Muscle layer of duodenum (tissue), 2 donors: ENCODE results near the gene RASGRP3.

Source experiments
- H3K27ac ChIP-seq: one replicate; pipeline ENCODE4 v1.7.0; 2013; ENCODE audit warnings: mild to moderate bottlenecking, low read length
- H3K27me3 ChIP-seq: one replicate; pipeline ENCODE4 v1.7.0; 2013; ENCODE audit warnings: low read depth, mild to moderate bottlenecking, control low read depth, low read length
- H3K36me3 ChIP-seq, 2 donors: one replicate each; pipeline ENCODE4 v1.7.0; 2013; ENCODE audit warnings: low read length in 2 of 2, control low read depth in 1 of 2, mild to moderate bottlenecking in 1 of 2; ENCODE audit not compliant: insufficient read depth in 2 of 2, control insufficient read depth in 1 of 2
- H3K4me1 ChIP-seq, 2 donors: one replicate each; pipeline ENCODE4 v1.7.0; 2013; ENCODE audit warnings: low read length in 2 of 2, mild to moderate bottlenecking in 2 of 2, control low read depth in 1 of 2, moderate library complexity in 1 of 2; ENCODE audit not compliant: insufficient read depth in 2 of 2, control insufficient read depth in 1 of 2
- H3K4me3 ChIP-seq, 2 donors: one replicate each; pipeline ENCODE4 v1.7.0; 2013; ENCODE audit warnings: low read length in 2 of 2, low read depth in 1 of 2, mild to moderate bottlenecking in 1 of 2
- H3K9me3 ChIP-seq, 2 donors: one replicate each; pipeline ENCODE4 v1.7.0; 2013; ENCODE audit warnings: low read length in 2 of 2, control low read depth in 1 of 2, mild to moderate bottlenecking in 1 of 2; ENCODE audit not compliant: control insufficient read depth in 1 of 2
- donor health status: healthy.

The RASGRP3 gene

GRCh38 chr2:33485051-33485450 is 8.6 kb downstream of the RASGRP3 start:
- no peak overlapping the region for H3K27ac ChIP-seq
- H3K27me3 ChIP-seq: no peaks in the 10 kb centered on the region
- no peaks in the 10 kb centered on the region for H3K36me3 ChIP-seq
- H3K4me3 ChIP-seq: no peak overlapping the region
- peaks cover 3 to 4% of the 10 kb centered on the region in 2 donors for H3K9me3 ChIP-seq
- H3K4me1 ChIP-seq: no peaks in the 10 kb centered on the region

- Histone ChIP-seq H3K4me3 (no peak overlapping the region), H3K36me3 (no peaks in the 10 kb centered on the region), H3K4me1 (no peaks in the 10 kb centered on the region), H3K27me3 (no peaks in the 10 kb centered on the region), H3K9me3 (peaks cover 3 to 4% of the 10 kb centered on the region in 2 donors), H3K27ac (no peak overlapping the region)
Observed at GRCh38 chr2:33486544-33486943, 10.1 kb downstream of the RASGRP3 start.

GRCh38 chr2:33488178-33488690 is 11.8 kb downstream of the RASGRP3 start:
- Histone ChIP-seq H3K27me3 (no peaks in the 10 kb centered on the region), H3K27ac (no peak overlapping the region), H3K36me3 (no peaks in the 10 kb centered on the region), H3K4me3 (no peak overlapping the region), H3K9me3 (peaks cover 3 to 4% of the 10 kb centered on the region in 2 donors), H3K4me1 (no peaks in the 10 kb centered on the region)

GRCh38 chr2:33488715-33489540 is 12.5 kb downstream of the RASGRP3 start:
- no peaks in the 10 kb centered on the region for H3K4me1 ChIP-seq
- H3K27me3 ChIP-seq: no peaks in the 10 kb centered on the region
- no peaks in the 10 kb centered on the region for H3K36me3 ChIP-seq
- H3K4me3 ChIP-seq: no peak overlapping the region
- H3K9me3 ChIP-seq: peaks cover 3 to 4% of the 10 kb centered on the region in 2 donors
- no peak overlapping the region for H3K27ac ChIP-seq

GRCh38 chr2:33489835-33490431 is 13.5 kb downstream of the RASGRP3 start:
- Histone ChIP-seq H3K4me3 (no peak overlapping the region), H3K27ac (no peak overlapping the region), H3K36me3 (no peaks in the 10 kb centered on the region), H3K27me3 (no peaks in the 10 kb centered on the region), H3K9me3 (peaks cover 3 to 4% of the 10 kb centered on the region in 2 donors), H3K4me1 (no peaks in the 10 kb centered on the region)

GRCh38 chr2:33491441-33492084 is 15.1 kb downstream of the RASGRP3 start:
- no peaks in the 10 kb centered on the region for H3K4me1 ChIP-seq
- H3K36me3 ChIP-seq: no peaks in the 10 kb centered on the region
- no peak overlapping the region for H3K27ac ChIP-seq
- no peak overlapping the region for H3K4me3 ChIP-seq
- no peaks in the 10 kb centered on the region for H3K27me3 ChIP-seq
- H3K9me3 ChIP-seq: peaks cover 2% of the 10 kb centered on the region in 2 donors

- H3K4me3 ChIP-seq: no peak overlapping the region
- H3K27ac ChIP-seq: no peak overlapping the region
- no peaks in the 10 kb centered on the region for H3K36me3 ChIP-seq
- H3K4me1 ChIP-seq: no peaks in the 10 kb centered on the region
- no peaks in the 10 kb centered on the region for H3K27me3 ChIP-seq
- no peaks in the 10 kb centered on the region for H3K9me3 ChIP-seq
Observed at GRCh38 chr2:33492399-33493134, 16.1 kb downstream of the RASGRP3 start.

GRCh38 chr2:33494155-33494779 is 17.8 kb downstream of the RASGRP3 start:
- Histone ChIP-seq H3K4me1 (no peaks in the 10 kb centered on the region), H3K9me3 (no peaks in the 10 kb centered on the region), H3K36me3 (no peaks in the 10 kb centered on the region), H3K27me3 (no peaks in the 10 kb centered on the region), H3K27ac (no peak overlapping the region), H3K4me3 (no peak overlapping the region)

- no peak overlapping the region for H3K4me3 ChIP-seq
- no peak overlapping the region for H3K27ac ChIP-seq
- H3K9me3 ChIP-seq: no peaks in the 10 kb centered on the region
- H3K36me3 ChIP-seq: no peaks in the 10 kb centered on the region
- no peaks in the 10 kb centered on the region for H3K4me1 ChIP-seq
- H3K27me3 ChIP-seq: no peaks in the 10 kb centered on the region
Observed at GRCh38 chr2:33494877-33495641, 18.6 kb downstream of the RASGRP3 start.

GRCh38 chr2:33495683-33496082 is 19.2 kb downstream of the RASGRP3 start:
- no peak overlapping the region for H3K4me3 ChIP-seq
- no peaks in the 10 kb centered on the region for H3K36me3 ChIP-seq
- no peaks in the 10 kb centered on the region for H3K4me1 ChIP-seq
- H3K27ac ChIP-seq: no peak overlapping the region
- no peaks in the 10 kb centered on the region for H3K9me3 ChIP-seq
- no peaks in the 10 kb centered on the region for H3K27me3 ChIP-seq
